H1 (cell line): ENCODE results near the gene MGAT5.

Experiments used
- ATF2 ChIP-seq: IDR thresholded peaks from 2 replicates; pipeline ENCODE4 v1.6.1; 2012; ENCODE audit warnings: low read length, inconsistent platforms
- CHD1 ChIP-seq: IDR thresholded peaks from 2 replicates; pipeline ENCODE4 v1.6.1; 2012; ENCODE audit warnings: low read depth, low read length, improper control_type of control experiment
- CTCF ChIP-seq, 3 experiments: IDR thresholded peaks; 1 replicate in 2 of 3; 2 replicates in 1 of 3; pipeline versions ENCODE4 v1.5.1 to v1.6.1; 2011; ENCODE audit warnings: low read length in 3 of 3, mild to moderate bottlenecking in 3 of 3, inconsistent platforms in 2 of 3, low read depth in 1 of 3, moderate library complexity in 1 of 3; ENCODE audit not compliant: insufficient read depth in 1 of 3; ENCODE audit errors: control extremely low read depth in 1 of 3
- EP300 ChIP-seq, 2 experiments: IDR thresholded peaks; 1 replicate in 1 of 2; 2 replicates in 1 of 2; pipeline ENCODE4 v1.6.1; 2011 to 2012; ENCODE audit warnings: low read depth in 2 of 2, low read length in 2 of 2, mild to moderate bottlenecking in 2 of 2, borderline replicate concordance in 1 of 2, inconsistent platforms in 1 of 2, moderate library complexity in 1 of 2
- EZH2 ChIP-seq: fragments of 200-600 bp; sonication (generic); IDR thresholded peaks from 2 replicates; pipeline ENCODE4 v1.7.1; 2012; ENCODE audit warnings: low read depth, mild to moderate bottlenecking, moderate library complexity, low read length, inconsistent platforms; ENCODE audit not compliant: severe bottlenecking
- POLR2A ChIP-seq, 2 experiments: IDR thresholded peaks; 1 replicate in 1 of 2; 2 replicates in 1 of 2; pipeline ENCODE4 v1.6.1; 2011; ENCODE audit warnings: low read depth in 2 of 2, low read length in 2 of 2, mild to moderate bottlenecking in 2 of 2; ENCODE audit errors: control extremely low read depth in 1 of 2
- POLR2AphosphoS5 ChIP-seq: IDR thresholded peaks from 2 replicates; pipeline ENCODE4 v1.6.1; 2011; ENCODE audit warnings: low read depth, low read length
- RFX5 ChIP-seq: IDR thresholded peaks from 2 replicates; pipeline ENCODE4 v1.6.1; 2011; ENCODE audit warnings: low read depth, low read length, improper control_type of control experiment, borderline replicate concordance
- RNF2 ChIP-seq: fragments of 200-900, 300-1000 bp; sonication (generic); IDR thresholded peaks from 2 replicates; pipeline ENCODE4 v1.7.1; 2016; ENCODE audit warnings: borderline replicate concordance, low read depth, mild to moderate bottlenecking, antibody characterized with exemption, low read length; ENCODE audit not compliant: poor library complexity, severe bottlenecking; ENCODE audit errors: missing control alignments
- SIX5 ChIP-seq: IDR thresholded peaks from 2 replicates; pipeline ENCODE4 v1.6.1; 2011; ENCODE audit warnings: mild to moderate bottlenecking, low read depth, low read length
- SP1 ChIP-seq: IDR thresholded peaks from 2 replicates; pipeline ENCODE4 v1.6.1; 2011; ENCODE audit warnings: low read depth, low read length

- no peak for TF ChIP-seq RFX5
- TF ChIP-seq POLR2AphosphoS5, result no peak
- no peak for TF ChIP-seq SIX5
- TF ChIP-seq POLR2A (IDR thresholded peaks at IDR 0.05; ENCODE audit: control extremely low read depth in 1 of 2, low read depth in 2 of 2, low read length in 2 of 2), result no peak
- TF ChIP-seq CTCF (IDR thresholded peaks at IDR 0.05; ENCODE audit: control extremely low read depth in 1 of 3, insufficient read depth in 1 of 3, low read depth in 1 of 3, low read length in 3 of 3), result no peak
- no peak for TF ChIP-seq EZH2
- no peak for TF ChIP-seq RNF2
- no peak for TF ChIP-seq ATF2
- TF ChIP-seq EP300 (IDR thresholded peaks at IDR 0.05; ENCODE audit: borderline replicate concordance in 1 of 2, low read depth in 2 of 2, low read length in 2 of 2), result no peak
- TF ChIP-seq CHD1, result no peak
- no peak for TF ChIP-seq SP1
Observed at GRCh38 chr2:134441153-134441863, 187.4 kb downstream of the MGAT5 start.
